HG03571 (cell line): ENCODE measurements around the gene TENT4A.

Source experiments
- ATAC-seq: cut with Tn5 transposase; IDR thresholded peaks from one replicate; pipeline ENCODE4 v1.9.1; 2021; ENCODE audit not compliant: unreplicated experiment

Gene TENT4A

DNA sequence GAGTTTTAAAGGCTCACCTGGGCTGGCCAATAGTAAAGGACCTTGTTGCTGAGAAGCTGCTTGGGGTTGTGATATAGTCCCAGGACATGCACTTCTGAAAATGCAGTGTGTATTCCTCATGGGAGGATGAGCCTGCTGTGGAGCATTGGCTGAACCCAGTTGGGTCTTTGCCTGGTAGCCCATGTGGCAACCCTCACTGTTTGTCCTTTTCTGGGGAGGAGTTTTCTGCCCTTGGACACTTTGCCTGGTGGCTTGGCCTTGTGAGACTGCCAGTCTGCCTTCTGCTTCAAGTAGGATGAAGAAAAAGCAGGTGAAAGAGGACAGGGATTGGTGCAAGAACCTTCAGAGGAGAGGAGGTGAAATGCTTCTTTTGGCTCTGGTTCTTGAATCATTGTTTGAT lies 4.0 kb downstream of the TENT4A start:
- no peak for ATAC-seq

- ATAC-seq = no peak
Measured at GRCh38 chr5:6717687-6718086, 4.5 kb downstream of the TENT4A start.

- no peak for ATAC-seq
Measured at GRCh38 chr5:6718161-6718681, 5.0 kb downstream of the TENT4A start.

- no peak for ATAC-seq
Measured at GRCh38 chr5:6718718-6719117, 5.5 kb downstream of the TENT4A start.

DNA sequence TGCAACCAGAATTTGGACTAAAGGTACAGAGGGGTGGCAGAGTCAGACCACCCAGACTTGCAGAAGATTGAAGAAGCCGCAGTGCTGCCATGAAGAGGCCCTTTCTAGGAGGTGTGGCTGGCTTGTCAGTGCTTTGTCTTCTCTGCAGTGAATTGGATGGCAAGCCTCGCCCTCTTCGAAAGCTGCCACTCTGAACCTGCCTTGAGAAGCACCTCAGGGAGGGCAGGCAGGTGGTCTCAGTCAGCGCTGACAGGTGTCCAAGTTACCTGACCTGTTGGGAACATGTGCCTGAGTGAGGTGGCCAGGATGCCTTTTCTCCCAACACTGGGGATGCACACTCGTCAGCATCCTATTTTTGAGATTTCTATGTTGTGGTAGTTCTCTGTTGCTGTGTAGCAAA lies 6.2 kb downstream of the TENT4A start:
- no peak for ATAC-seq

DNA sequence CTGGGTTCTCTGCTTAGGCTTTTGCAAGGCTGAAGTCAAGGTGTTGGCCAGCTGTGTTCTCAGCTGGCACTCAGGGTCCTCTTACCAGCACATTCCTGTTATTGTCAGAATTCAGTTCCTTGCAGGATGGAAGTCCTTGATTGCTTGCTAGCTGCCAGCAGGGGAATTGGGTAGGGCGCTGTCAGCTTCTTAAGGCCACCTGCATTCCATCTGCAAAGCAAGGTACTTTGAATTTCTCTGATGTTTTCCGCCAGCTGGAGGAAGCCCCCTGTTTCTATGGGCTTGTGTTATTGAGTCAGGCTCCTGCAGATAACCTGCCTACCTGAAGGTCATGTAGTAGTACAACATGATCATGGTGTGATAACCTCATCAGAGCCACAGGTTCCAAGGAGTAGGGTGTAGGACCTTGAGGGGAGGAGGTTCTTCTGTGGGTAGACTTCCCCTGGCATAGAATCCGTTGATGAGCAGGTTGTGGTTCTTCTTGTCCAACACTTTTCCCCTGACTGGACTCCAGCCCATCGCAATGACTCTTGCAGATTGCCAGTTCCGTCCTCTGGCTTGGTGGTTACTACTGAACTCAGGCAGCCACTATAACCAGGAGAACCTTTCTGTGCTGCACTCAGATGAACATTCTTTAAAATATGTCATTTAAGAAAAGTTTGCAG lies 6.8 kb downstream of the TENT4A start:
- no peak for ATAC-seq

DNA sequence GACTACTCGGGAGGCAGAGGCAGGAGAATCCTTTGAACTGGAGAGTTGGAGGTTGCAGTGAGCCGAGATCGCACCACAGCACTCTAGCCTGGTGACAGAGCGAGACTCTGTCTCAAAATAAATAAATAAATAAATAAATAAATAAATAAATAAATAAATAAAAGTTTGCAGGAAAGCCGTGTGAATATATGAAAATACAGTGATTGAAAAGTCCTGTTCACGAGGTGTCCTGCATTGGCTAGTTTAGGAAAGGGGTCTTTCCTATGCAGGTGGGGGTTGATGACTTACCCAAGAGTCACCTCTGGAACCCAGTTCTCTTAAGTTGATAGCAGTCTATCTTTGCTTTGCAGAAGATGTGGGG lies 7.3 kb downstream of the TENT4A start:
- ATAC-seq = no peak

DNA sequence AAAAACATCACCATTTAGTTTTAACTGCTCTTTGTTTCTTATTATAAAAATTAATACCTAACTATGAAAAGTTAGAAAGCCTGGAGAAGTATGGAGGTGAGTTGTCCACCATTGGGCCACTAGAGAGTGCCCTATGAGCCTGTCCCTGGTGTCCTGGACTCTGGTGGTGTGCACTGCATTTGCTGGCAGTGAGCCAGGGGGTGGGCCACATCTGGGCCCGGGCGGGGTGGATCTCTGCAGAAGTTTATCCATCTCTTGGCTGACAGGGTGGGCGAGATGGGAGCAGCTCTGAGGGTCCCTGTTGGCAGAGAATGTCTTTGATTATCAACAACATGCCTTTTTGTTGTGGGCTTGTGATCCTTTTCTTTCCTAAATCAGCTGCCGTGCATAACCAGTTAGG lies 8.2 kb downstream of the TENT4A start:
- no peak for ATAC-seq

GRCh38 chr5:6722015-6722414 lies 8.8 kb downstream of the TENT4A start:
- ATAC-seq = peak; percentile 47

DNA sequence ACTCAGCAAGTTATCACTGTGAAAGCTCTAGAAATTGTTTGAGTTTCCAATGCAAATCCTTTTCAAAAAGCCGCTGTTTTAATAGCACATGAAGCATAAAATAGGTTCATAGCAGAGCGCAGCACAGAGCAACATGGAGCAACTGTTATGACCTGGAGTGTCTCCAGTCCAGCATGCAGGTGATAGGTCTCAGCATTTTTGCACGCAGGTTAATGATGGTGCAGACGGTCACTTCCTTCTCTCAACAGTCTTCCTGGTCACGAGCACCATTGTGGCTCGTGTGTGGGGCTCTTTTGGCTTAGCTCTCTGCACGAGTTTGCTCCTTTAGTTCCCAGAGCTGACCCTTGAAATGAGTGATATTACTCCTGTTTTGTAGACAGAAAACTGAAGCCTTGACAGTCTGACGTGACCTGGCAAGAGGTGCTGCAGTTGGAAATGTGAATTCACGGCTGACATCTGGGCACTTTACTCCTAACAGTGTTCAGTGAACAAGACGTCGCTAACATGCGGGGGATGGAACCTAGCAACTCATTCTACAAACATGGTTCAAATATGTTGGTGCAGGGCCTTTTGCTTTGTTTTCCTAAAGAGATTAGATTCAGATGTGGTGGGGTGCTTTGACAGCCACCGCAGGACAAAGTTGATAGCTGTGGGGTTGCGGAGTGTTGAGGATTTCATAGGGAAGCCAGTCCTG lies 10.0 kb downstream of the TENT4A start:
- no peak for ATAC-seq

DNA sequence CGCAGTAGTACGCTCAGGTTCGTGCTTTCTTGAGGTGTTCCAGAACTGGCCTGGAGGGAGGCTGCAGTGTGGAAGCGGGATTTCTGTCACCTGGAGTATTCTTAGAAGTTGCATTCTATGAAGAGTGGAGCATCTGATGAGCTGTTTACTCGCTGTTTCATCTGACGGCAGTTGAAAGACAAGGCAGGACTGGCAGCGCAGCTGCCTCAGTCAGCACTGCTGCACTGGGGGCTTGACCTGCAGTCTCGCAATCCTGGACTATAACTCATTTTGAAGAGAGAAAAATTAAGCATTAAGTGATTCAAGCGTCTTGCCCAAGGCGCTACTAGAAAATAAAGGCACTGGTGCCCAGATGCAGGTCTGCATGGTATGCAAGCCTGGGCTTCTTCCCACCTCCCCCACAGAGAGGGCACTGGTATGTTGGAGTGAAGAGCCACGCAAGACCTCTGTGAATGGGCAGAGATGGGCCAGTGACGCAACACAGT lies 10.6 kb downstream of the TENT4A start:
- ATAC-seq = no peak

DNA sequence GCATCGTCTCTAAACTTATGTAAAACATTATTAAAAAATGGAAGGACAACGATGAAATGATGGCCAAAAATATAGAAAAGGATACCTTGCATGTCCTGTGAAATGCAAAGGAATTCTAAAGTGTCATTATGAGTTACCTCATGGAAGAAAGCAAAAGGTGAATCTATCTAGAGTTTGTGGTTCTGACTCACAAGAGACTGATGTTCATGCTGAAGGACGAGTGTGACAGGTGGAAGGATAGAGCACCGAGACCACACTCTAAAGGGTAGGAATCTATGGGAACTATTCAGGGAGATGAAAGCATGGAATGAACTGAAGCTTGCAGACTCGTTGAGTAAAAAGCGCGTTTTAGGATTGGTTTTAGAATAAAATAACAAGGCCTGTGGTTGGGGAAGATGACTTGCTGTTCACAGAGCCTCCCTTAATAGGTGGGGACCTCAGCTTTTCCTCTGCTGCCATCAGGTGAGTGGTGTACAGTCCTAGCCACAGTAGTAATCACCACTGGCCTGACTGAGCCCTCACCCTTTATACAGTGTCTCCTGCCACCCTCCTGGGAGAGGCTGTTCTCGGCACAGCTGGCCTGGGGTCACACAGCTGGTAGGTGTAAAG lies 11.2 kb downstream of the TENT4A start:
- no peak for ATAC-seq

- no peak for ATAC-seq
Measured at GRCh38 chr5:6725421-6725820, 12.2 kb downstream of the TENT4A start.

GRCh38 chr5:6726006-6726405 lies 12.8 kb downstream of the TENT4A start:
- ATAC-seq = no peak

DNA sequence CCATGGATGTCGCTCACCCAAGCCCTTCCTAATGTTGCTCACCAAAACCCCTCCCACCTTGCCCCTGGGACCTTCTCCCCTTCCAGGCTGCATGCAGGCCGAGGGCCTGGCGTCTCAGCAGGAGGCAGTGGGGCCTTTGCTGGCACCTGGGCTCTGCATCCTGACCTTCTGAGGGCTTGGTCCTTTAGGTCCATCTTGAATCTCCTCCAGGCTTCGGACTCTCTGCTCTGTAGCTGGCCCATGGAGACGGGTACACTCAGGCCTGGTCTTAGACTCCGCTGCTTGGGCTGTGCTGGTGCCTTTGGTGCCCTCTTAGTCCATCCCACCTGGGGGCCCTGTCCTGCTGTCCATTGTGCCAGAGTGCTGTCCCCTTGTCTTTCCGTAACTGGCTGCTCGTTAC lies 14.0 kb downstream of the TENT4A start:
- ATAC-seq = no peak

DNA sequence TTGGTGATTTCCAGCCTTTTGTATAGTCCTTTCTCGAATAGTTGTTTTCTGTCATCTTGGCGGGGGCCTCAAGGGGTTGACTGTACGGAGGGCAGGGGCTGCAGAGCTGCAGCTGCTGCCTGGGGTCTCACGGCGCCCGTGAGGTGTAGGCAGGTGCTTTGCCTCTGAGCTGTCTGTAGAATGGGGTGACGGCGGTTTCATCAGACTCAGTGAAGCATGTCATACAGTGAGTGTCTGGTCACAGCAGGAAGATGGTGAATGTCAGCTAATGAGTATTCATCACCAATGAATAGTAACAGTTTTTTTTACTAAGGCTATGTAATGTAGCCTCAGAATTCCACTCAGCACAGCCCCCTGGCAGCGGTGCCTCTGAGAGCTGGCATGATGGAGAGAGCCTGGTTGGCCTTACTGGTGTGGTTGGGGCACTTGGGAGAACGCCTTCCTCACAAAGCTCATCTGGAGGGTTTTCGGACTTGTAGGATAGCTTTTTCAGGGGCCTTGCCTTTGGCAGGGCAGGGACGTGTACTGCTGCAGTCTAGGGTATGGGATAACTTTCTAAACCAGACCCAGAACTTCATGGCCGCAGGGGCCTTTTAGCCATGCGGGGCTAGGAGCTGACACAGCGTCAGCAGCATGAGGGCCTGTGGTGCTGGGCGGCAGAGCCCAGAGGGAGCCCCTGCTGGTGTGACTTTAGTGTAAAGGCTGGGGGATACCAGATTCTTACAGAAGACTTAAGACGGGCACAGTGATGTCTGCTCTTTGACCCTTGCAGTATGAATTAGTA lies 15.0 kb downstream of the TENT4A start:
- peak; percentile 81 for ATAC-seq

GRCh38 chr5:6728795-6729183 lies 15.6 kb downstream of the TENT4A start:
- no peak for ATAC-seq

DNA sequence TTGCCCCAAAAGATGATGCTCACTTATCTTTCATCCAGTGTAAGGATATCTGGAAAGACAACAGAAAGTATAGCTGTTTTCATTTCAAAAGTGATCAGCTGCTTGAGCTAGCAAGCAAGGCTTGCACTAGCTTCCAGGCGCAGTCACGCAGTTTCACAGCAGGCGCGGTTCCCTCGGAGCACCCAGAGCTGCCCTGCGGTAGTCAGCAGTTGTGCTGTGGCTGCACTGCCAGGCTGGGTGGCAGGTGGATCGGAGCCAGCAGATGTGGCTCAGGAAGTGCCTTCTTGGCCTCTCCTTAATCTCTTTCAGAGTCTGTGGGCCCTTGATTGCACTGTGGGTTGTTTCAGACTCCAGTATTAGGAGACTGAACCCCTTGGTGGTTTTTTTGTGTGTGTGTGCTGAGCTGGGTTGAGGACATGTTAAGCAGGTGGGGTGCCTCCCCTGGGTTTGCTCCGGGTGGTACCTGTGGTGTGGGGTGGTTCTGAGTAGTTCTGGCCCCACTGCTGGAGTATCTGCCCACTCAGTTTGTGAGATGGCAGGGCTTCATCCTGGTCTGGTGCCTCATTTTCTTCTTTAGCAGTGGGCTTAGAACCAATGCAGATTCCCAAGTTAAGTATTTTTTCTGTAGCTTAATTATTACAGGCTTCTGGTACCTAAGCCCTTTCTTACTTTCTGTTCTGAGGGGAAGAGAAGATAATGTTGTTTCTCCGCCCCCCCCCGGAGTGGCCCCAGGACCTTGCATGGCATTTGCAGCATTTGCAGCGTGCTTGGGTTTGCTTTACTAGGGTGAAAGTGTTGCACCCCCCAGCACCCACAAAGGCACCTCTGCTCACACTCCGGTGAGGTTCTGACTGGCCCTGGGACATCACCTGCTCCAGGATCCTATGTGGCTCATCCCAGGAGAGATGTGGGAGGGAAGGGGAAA lies 16.4 kb downstream of the TENT4A start:
- no peak for ATAC-seq

DNA sequence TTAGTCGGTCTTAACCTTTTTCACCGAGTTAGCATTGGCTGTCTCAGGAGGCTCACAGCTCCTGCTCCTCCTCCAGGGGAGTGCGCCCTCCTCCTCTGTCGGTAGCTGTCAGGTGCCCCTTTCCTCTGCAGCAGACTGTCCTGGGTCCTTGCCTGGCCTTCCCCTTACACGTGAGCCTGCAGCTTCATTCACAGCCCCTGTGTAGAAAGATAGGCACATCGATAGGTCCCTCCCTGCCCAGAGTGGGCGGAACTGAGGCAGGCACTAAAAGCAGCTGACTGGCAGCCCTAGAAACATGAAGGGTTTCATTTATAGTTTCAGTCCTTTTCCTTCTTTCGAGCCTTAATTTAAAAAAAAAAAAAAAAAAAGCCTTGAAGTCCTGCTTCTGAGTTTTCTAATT lies 17.2 kb downstream of the TENT4A start:
- no peak for ATAC-seq

GRCh38 chr5:6730807-6731206 lies 17.6 kb downstream of the TENT4A start:
- ATAC-seq = no peak
